IMR-90 (cell line): ENCODE results near the gene SPATA31A3. TPM values are rescaled to one million over a fixed set of nuclear protein-coding genes. Genes with fewer than 3 reads are reported as not detected.
"Not testable (repeated sequence)": the region's sequence is repeated elsewhere in the genome, so short reads cannot be mapped to it uniquely, and the experiment has no call there.

Experiments
- ATAC-seq: fragments of 200-7000 bp; cut with Tn5 transposase; 2 replicates; pipeline ENCODE4 v1.9.1; 2020; ENCODE audit warnings: low read depth, mild to moderate bottlenecking, moderate library complexity
- Bru-seq: library from RNA; stranded (reverse); fragments of 400-500 nt; gene quantifications from one replicate; lab custom pipeline; 2021; lab: Mats Ljungman, UMichigan
- BruChase-seq, 2 experiments: library from RNA; stranded (reverse); fragments of 400-500 nt; gene quantifications; one replicate each; lab custom pipeline; 2021; lab: Mats Ljungman, UMichigan
- BruUV-seq: library from RNA; stranded (reverse); fragments of 400-500 nt; replicated peaks from 2 replicates; lab custom pipeline; 2021; lab: Mats Ljungman, UMichigan
- CTCF ChIA-PET: fragments of 300-600 bp; formaldehyde crosslinking; extraction: SDS; loops from one replicate; lab custom pipeline; 2021; ENCODE audit warnings: antibody characterized with exemption; lab: Yijun Ruan, JAX
- POLR2A ChIA-PET: fragments of 300-600 bp; sonication (Branson Sonifier 250); formaldehyde crosslinking; loops from one replicate; lab custom pipeline; 2022; ENCODE audit warnings: antibody characterized with exemption; ENCODE audit not compliant: unreplicated experiment; lab: Charles Lee
- DNase-seq: peaks from one replicate; pipeline ENCODE4 v3.0.0; 2013
- H2AFZ ChIP-seq: replicated peaks from 2 replicates; pipeline ENCODE3; 2013; ENCODE audit warnings: low read length, mild to moderate bottlenecking; ENCODE audit not compliant: poor library complexity
- H2AK5ac ChIP-seq: 2 replicates; pipeline ENCODE4 v1.6.1; 2013; ENCODE audit warnings: low read depth, low read length, inconsistent platforms
- H2AK9ac ChIP-seq: replicated peaks from 2 replicates; pipeline ENCODE3; 2013; ENCODE audit warnings: mild to moderate bottlenecking, low read depth, low read length, moderate library complexity; ENCODE audit not compliant: poor library complexity
- H2BK120ac ChIP-seq: 2 replicates; pipeline ENCODE4 v1.6.1; 2013; ENCODE audit warnings: low read depth, low read length, inconsistent platforms
- H2BK15ac ChIP-seq: 3 replicates; pipeline ENCODE4 v1.6.1; 2013; ENCODE audit warnings: low read depth, low read length, inconsistent platforms
- H2BK20ac ChIP-seq: 2 replicates; pipeline ENCODE4 v1.6.1; 2013; ENCODE audit warnings: low read depth, mild to moderate bottlenecking, inconsistent platforms, low read length, moderate library complexity
- H2BK5ac ChIP-seq: 2 replicates; pipeline ENCODE4 v1.6.1; 2013; ENCODE audit warnings: mild to moderate bottlenecking, low read depth, low read length, inconsistent platforms; ENCODE audit not compliant: poor library complexity, severe bottlenecking
- H3K14ac ChIP-seq: replicated peaks from 2 replicates; pipeline ENCODE4 v1.6.1; 2013; ENCODE audit warnings: low read depth, low read length, inconsistent platforms
- H3K18ac ChIP-seq: 2 replicates; pipeline ENCODE4 v1.6.1; 2013; ENCODE audit warnings: low read depth, low read length, control low read depth
- H3K23ac ChIP-seq: 2 replicates; pipeline ENCODE4 v1.6.1; 2013; ENCODE audit warnings: low read depth, low read length, inconsistent platforms
- H3K27ac ChIP-seq: 2 replicates; pipeline ENCODE4 v1.5.1; 2013; ENCODE audit warnings: mild to moderate bottlenecking, control low read depth, low read length; ENCODE audit not compliant: insufficient read depth
- H3K27me3 ChIP-seq: 2 replicates; pipeline ENCODE4 v1.6.1; 2013; ENCODE audit warnings: low read length; ENCODE audit not compliant: control insufficient read depth, insufficient read depth
- H3K36me3 ChIP-seq: 2 replicates; pipeline ENCODE4 v1.6.1; 2013; ENCODE audit warnings: low read length, mixed read lengths; ENCODE audit not compliant: control insufficient read depth, insufficient read depth
- H3K4ac ChIP-seq: 2 replicates; pipeline ENCODE4 v1.6.1; 2013; ENCODE audit warnings: low read depth, low read length, inconsistent platforms
- H3K4me1 ChIP-seq: 2 replicates; pipeline ENCODE4 v1.6.1; 2013; ENCODE audit warnings: low read length, mixed read lengths; ENCODE audit not compliant: control insufficient read depth, insufficient read depth
- H3K4me2 ChIP-seq: 2 replicates; pipeline ENCODE4 v1.6.1; 2013; ENCODE audit warnings: low read depth, mild to moderate bottlenecking, control low read depth, low read length, moderate library complexity
- H3K4me3 ChIP-seq: 2 replicates; pipeline ENCODE4 v1.5.1; 2013; ENCODE audit warnings: low read depth, mild to moderate bottlenecking, control low read depth, low read length, moderate library complexity; ENCODE audit not compliant: insufficient read depth
- H3K56ac ChIP-seq: 2 replicates; pipeline ENCODE4 v1.6.1; 2013; ENCODE audit warnings: low read length, inconsistent platforms; ENCODE audit not compliant: insufficient read depth; ENCODE audit errors: extremely low read depth
- H3K79me1 ChIP-seq, 2 experiments: 2 replicates each; pipeline ENCODE4 v1.6.1; 2013; ENCODE audit warnings: low read length in 2 of 2, inconsistent platforms in 1 of 2, low read depth in 1 of 2
- H3K9ac ChIP-seq: 2 replicates; pipeline ENCODE4 v1.6.1; 2013; ENCODE audit warnings: low read depth, low read length, control low read depth
- H3K9me1 ChIP-seq: 2 replicates; pipeline ENCODE4 v1.6.1; 2013; ENCODE audit warnings: low read length, inconsistent platforms; ENCODE audit not compliant: insufficient read depth
- H3K9me3 ChIP-seq: 2 replicates; pipeline ENCODE4 v1.6.1; 2013; ENCODE audit warnings: low read length; ENCODE audit not compliant: control insufficient read depth, insufficient read depth
- H4K20me1 ChIP-seq: 2 replicates; pipeline ENCODE4 v1.6.1; 2013; ENCODE audit warnings: low read length, inconsistent platforms; ENCODE audit not compliant: insufficient read depth
- H4K5ac ChIP-seq: 2 replicates; pipeline ENCODE4 v1.6.1; 2013; ENCODE audit warnings: mild to moderate bottlenecking, low read depth, low read length, control low read depth
- H4K8ac ChIP-seq, 2 experiments: 2 replicates each; pipeline ENCODE4 v1.6.1; 2013; ENCODE audit warnings: low read depth in 2 of 2, low read length in 2 of 2, control low read depth in 1 of 2, inconsistent platforms in 1 of 2
- H4K91ac ChIP-seq: 2 replicates; pipeline ENCODE4 v1.6.1; 2013; ENCODE audit warnings: low read depth, low read length, inconsistent platforms; ENCODE audit not compliant: insufficient read depth
- WGBS, 2 experiments: methylation state at CpG; one replicate each; pipeline versions ENCODE4 v1.1.5 to v1.1.7; 2013; ENCODE audit warnings: missing lambda C conversion rate in 2 of 2; ENCODE audit not compliant: insufficient read length in 1 of 2; ENCODE audit errors: extremely low coverage in 2 of 2; 5-methylcytosine and 5-hydroxymethylcytosine counted together
- dilution Hi-C: fragments of 300-500 bp; cut with HindIII; formaldehyde crosslinking; loops from one replicate; pipeline ENCODE4 v1.14.3; 2018; ENCODE audit warnings: low sequenced_read_pairs; ENCODE audit not compliant: unreplicated experiment
- in situ Hi-C: fragments of 300-500 bp; cut with MboI; formaldehyde crosslinking; loops from 3 replicates; pipeline ENCODE4 v1.14.3; 2019; ENCODE audit warnings: low sequenced_read_pairs, inconsistent platforms, mixed read lengths
- intact Hi-C: fragments of 100-400 bp; cut with micrococcal nuclease; formaldehyde crosslinking; loops from 2 replicates; pipeline ENCODE4 v1.10.0; 2022
- long read RNA-seq: library from polyadenylated mRNA; unstranded; transcript quantifications from one replicate; pipeline ENCODE4 v2.0.0, GENCODE V29; 2021; ENCODE audit not compliant: unreplicated experiment
- polyA plus RNA-seq, 3 experiments: library from polyadenylated mRNA; depleted of rRNA; stranded (reverse); fragments of >200 nt; gene quantifications; 2 replicates each; pipeline ENCODE4 v1.2.3, GENCODE V29; 2012; ENCODE audit warnings: low replicate concordance in 1 of 3
- total RNA-seq: library from RNA; depleted of rRNA; stranded (reverse); fragments of >200 nt; gene quantifications from 2 replicates; pipeline ENCODE4 v1.2.3, GENCODE V29; 2012; rRNA removed

Gene SPATA31A3
- not detected in 2 replicates for total RNA-seq
- polyA plus RNA-seq (2012; rRNA removed), result not detected in 2 replicates
- not detected in 2 replicates for polyA plus RNA-seq (2012; cell fraction: cytosol; rRNA removed)
- not detected in 2 replicates for polyA plus RNA-seq (2012; cell fraction: nucleus; rRNA removed; ENCODE audit: low replicate concordance)
- not detected for Bru-seq, nascent RNA
- not detected for BruChase-seq, experiment 1, labeled RNA remaining after a 6-hour chase
- BruChase-seq, experiment 2, labeled RNA remaining after a 2-hour chase, result not detected
- long read RNA-seq, result 0 reads

DNA sequence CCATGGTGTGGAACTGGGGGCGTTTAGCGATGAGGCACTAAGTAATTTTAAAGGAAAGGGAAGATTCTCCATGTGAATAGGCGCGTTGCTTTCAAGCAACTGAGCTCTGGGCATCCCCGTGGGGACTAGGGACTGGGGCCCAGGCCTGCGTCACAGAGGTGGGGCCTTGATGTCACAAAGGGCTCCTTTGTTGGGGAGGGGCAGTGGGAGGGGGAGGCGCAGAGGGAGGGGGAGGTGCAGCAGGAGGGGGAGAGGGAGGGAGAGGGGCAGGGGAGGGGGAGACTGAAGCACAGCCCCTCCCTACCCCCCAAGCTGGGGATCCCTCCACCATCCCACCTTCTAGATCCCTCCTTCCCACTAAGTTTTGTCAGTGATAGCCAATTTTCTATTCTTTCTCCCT is at the start of gene SPATA31A3:
SPATA31A3 (minus strand) TSS at position 101 of the 400 bp plus-strand sequence; CDS start at position 72, 29 bp downstream.
- H2BK120ac ChIP-seq, H3K36me3 ChIP-seq, in situ Hi-C loops, POLR2A ChIA-PET, H3K9me1 ChIP-seq, H2BK5ac ChIP-seq, BruUV-seq, H3K18ac ChIP-seq, H4K8ac ChIP-seq, H3K4me3 ChIP-seq, H4K5ac ChIP-seq, H3K23ac ChIP-seq, intact Hi-C loops, H2AK5ac ChIP-seq, H4K20me1 ChIP-seq, H3K14ac ChIP-seq, H2BK15ac ChIP-seq, dilution Hi-C loops, CTCF ChIA-PET, H2BK20ac ChIP-seq, H3K56ac ChIP-seq, H2AK9ac ChIP-seq, H3K27ac ChIP-seq, H4K91ac ChIP-seq, H3K4me1 ChIP-seq, H3K4ac ChIP-seq, H3K79me1 ChIP-seq, H3K4me2 ChIP-seq, H3K9ac ChIP-seq, H3K9me3 ChIP-seq, H3K27me3 ChIP-seq, DNase-seq, H2AFZ ChIP-seq, ATAC-seq: not testable (repeated sequence)
- no CpG with 5 or more reads among the region's 7 CpGs for WGBS, 2 experiments

GRCh38 chr9:66952576-66952975 is 39.8 kb downstream of the SPATA31A3 start:
- H3K4me2 ChIP-seq, H3K4me3 ChIP-seq, H4K5ac ChIP-seq, H3K14ac ChIP-seq, POLR2A ChIA-PET, dilution Hi-C loops, H3K27me3 ChIP-seq, H2BK120ac ChIP-seq, H3K9ac ChIP-seq, H3K9me1 ChIP-seq, H2AK9ac ChIP-seq, H3K36me3 ChIP-seq, H3K18ac ChIP-seq, H2BK5ac ChIP-seq, H4K20me1 ChIP-seq, H3K4me1 ChIP-seq, H3K56ac ChIP-seq, H2BK15ac ChIP-seq, CTCF ChIA-PET, H2AK5ac ChIP-seq, H3K9me3 ChIP-seq, H3K23ac ChIP-seq, BruUV-seq, H3K4ac ChIP-seq, H4K91ac ChIP-seq, H3K79me1 ChIP-seq, H2AFZ ChIP-seq, ATAC-seq, H4K8ac ChIP-seq, intact Hi-C loops, in situ Hi-C loops, H3K27ac ChIP-seq, H2BK20ac ChIP-seq: not testable (repeated sequence)
- DNase-seq, result peak; percentile 17
- WGBS, 2 experiments, result 91% methylated on average over 9 of the region's 11 CpGs; no CpG with 5 or more reads in 1 of the 2 experiments
